Erythroblast (primary cell): ENCODE results near the gene YRDC.
"Not testable (repeated sequence)": the region's sequence is repeated elsewhere in the genome, so short reads cannot be mapped to it uniquely, and the experiment has no call there.

ENCODE experiments used
- GATA1 ChIP-seq: IDR thresholded peaks from 2 replicates; pipeline ENCODE4 v1.6.1; 2011; ENCODE audit warnings: low read depth, mild to moderate bottlenecking, control low read depth, low read length, moderate library complexity
- POLR2A ChIP-seq: IDR thresholded peaks from 2 replicates; pipeline ENCODE4 v1.6.1; 2011; ENCODE audit warnings: mild to moderate bottlenecking, low read length

DNA sequence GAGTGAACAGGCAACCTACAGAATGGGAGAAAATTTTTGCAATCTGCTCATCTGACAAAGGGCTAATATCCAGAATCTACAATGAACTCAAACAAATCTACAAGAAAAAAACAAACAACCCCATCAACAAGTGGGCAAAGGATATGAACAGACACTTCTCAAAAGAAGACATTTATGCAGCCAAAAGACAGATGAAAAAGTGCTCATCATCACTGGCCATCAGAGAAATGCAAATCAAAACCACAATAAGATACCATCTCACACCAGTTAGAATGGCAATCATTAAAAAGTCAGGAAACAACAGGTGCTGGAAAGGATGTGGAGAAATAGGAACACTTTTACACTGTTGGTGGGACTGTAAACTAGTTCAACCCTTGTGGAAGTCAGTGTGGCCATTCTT is 36.6 kb downstream of the YRDC start:
- TF ChIP-seq POLR2A, GATA1: not testable (repeated sequence)
